ENCODE data around the gene UBD. TPM values are rescaled to one million over a fixed set of nuclear protein-coding genes. Genes with fewer than 3 reads are reported as not detected.

UBD gene
- total and polyA plus RNA-seq, 9 of the 15 experiments (the other 6 are each of a cell fraction or from before 2014, with no cell fraction given) = not detected

DNA sequence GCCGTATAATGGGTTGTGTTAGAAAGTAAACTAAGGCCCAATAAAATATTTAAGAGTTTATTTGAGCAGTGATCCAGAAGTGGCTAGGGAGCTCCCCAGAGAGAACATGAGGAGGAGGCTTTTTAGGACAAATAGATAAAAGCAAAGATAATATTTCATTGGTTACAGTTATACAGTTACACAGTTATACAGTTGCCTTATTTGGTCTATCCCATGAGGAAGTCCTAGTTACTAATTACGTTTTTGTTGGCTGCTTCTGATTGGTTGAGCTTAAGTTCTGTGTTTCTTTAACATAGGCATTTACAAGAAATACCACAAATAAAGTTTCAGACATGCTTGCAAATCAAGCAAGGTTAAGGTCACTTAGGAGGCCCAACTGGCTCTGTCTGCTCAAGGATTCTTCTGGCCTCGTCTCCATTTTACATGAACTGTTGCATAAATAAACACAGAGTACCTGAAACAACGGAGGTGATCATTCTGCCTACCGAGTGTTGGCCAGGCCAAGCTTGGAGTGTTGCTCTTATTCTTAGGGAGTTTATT, 7.0 kb downstream of the UBD start:
- Histone ChIP-seq H3K9ac (ENCODE audit: insufficient read depth in 1 of 2, low read depth in 2 of 2, low read length in 2 of 2) (no peak overlapping the region), H3K4me1 (replicated peaks in 1 of 2; ENCODE audit: control insufficient read depth in 2 of 2, insufficient read depth in 2 of 2, low read length in 2 of 2) (peaks cover 0 to 8% of the 10 kb centered on the region in 2 experiments; a peak in 1 of 5 replicates), H3K9me1 (ENCODE audit: control insufficient read depth, insufficient read depth, low read length) (no peaks in the 10 kb centered on the region), H4K20me1 (replicated peaks; ENCODE audit: control insufficient read depth, insufficient read depth, low read length) (no peaks in the 10 kb centered on the region), H3K27me3 (ENCODE audit: control insufficient read depth in 2 of 2, insufficient read depth in 2 of 2, low read length in 2 of 2) (peaks cover 12 to 35% of the 10 kb centered on the region in 2 experiments; a peak in 4 of 5 replicates), H3K27ac (ENCODE audit: extremely low read depth, low read depth, low read length) (no peak overlapping the region), H3K36me3 (ENCODE audit: control insufficient read depth, insufficient read depth, low read length) (no peaks in the 10 kb centered on the region), H2AFZ (ENCODE audit: low read depth, low read length) (no peak overlapping the region), H3K79me2 (ENCODE audit: control insufficient read depth, insufficient read depth, low read length) (no peaks in the 10 kb centered on the region), H3K4me3 (no peak overlapping the region), H3K4me2 (ENCODE audit: insufficient read depth, low read length) (no peak overlapping the region), H3K9me3 (replicated peaks; ENCODE audit: control insufficient read depth, insufficient read depth, low read depth, low read length) (no peaks in the 10 kb centered on the region)
- POLR2A ChIA-PET = no interaction called here
- ATAC-seq (peak; percentile 75), FAIRE-seq (peak; percentile 51), DNase-seq (ENCODE audit: extremely low read depth in 1 of 4, low spot score in 3 of 4) (peak in 1 of 4 experiments; percentile 28)
- 15% methylated on average over 5 of the region's 5 CpGs for WGBS (ENCODE audit: insufficient coverage, low coverage, missing lambda C conversion rate)
- BruUV-seq (replicated peaks) = no TSS peak
- in situ Hi-C loops (cut with MboI) = no loop called here
- intact Hi-C loops (cut with micrococcal nuclease) = no loop called here
- CTCF ChIA-PET (ENCODE audit: low intra/inter-chr PET ratio) = no interaction called here
- TF ChIP-seq FOS (IDR thresholded peaks at IDR 0.05; ENCODE audit: extremely low read depth, insufficient read length) (peak; percentile 52), ZNF785 (CRISPR knock-in tag; IDR thresholded peaks at IDR 0.05) (no peak), FOXJ2 (tag; IDR thresholded peaks at IDR 0.05) (no peak), ILK (tag; IDR thresholded peaks at IDR 0.05; ENCODE audit: borderline replicate concordance, low read depth) (no peak), MECOM (CRISPR knock-in tag; IDR thresholded peaks at IDR 0.05) (no peak), CREM (IDR thresholded peaks at IDR 0.05; ENCODE audit: low read depth) (peak; percentile 86), ZNF143 (CRISPR knock-in tag; IDR thresholded peaks at IDR 0.05) (no peak), ATF1 (CRISPR knock-in tag; IDR thresholded peaks at IDR 0.05) (no peak), ATF1 (tag; IDR thresholded peaks at IDR 0.05) (peak; percentile 82), RBM25 (IDR thresholded peaks at IDR 0.05; ENCODE audit: low read depth, low read length, severe bottlenecking) (peak; percentile 18), FOXP1 (CRISPR knock-in tag; IDR thresholded peaks at IDR 0.05) (no peak)
- TF ChIP-seq, protein P1, sequence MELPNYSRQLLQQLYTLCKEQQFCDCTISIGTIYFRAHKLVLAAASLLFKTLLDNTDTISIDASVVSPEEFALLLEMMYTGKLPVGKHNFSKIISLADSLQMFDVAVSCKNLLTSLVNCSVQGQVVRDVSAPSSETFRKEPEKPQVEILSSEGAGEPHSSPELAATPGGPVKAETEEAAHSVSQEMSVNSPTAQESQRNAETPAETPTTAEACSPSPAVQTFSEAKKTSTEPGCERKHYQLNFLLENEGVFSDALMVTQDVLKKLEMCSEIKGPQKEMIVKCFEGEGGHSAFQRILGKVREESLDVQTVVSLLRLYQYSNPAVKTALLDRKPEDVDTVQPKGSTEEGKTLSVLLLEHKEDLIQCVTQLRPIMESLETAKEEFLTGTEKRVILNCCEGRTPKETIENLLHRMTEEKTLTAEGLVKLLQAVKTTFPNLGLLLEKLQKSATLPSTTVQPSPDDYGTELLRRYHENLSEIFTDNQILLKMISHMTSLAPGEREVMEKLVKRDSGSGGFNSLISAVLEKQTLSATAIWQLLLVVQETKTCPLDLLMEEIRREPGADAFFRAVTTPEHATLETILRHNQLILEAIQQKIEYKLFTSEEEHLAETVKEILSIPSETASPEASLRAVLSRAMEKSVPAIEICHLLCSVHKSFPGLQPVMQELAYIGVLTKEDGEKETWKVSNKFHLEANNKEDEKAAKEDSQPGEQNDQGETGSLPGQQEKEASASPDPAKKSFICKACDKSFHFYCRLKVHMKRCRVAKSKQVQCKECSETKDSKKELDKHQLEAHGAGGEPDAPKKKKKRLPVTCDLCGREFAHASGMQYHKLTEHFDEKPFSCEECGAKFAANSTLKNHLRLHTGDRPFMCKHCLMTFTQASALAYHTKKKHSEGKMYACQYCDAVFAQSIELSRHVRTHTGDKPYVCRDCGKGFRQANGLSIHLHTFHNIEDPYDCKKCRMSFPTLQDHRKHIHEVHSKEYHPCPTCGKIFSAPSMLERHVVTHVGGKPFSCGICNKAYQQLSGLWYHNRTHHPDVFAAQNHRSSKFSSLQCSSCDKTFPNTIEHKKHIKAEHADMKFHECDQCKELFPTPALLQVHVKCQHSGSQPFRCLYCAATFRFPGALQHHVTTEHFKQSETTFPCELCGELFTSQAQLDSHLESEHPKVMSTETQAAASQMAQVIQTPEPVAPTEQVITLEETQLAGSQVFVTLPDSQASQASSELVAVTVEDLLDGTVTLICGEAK (IDR thresholded peaks at IDR 0.05) = peak; percentile 78
- TF ChIP-seq, protein P1 (CRISPR knock-in tag; IDR thresholded peaks at IDR 0.05) = peak; percentile 36; the same call in 1 of the 2 replicates
